CD14-positive monocyte (primary cell): ENCODE results near the gene AP1AR. TPM values are rescaled to one million over a fixed set of nuclear protein-coding genes. Genes with fewer than 3 reads are reported as not detected.

Source experiments
- DNase-seq, 3 donors: peaks; one replicate each; pipeline ENCODE4 v3.0.0-alpha.2; 2011 to 2022
- H2AFZ ChIP-seq: 2 replicates; pipeline ENCODE4 v1.6.0; 2012; ENCODE audit warnings: mild to moderate bottlenecking, low read depth, low read length, inconsistent platforms; ENCODE audit not compliant: insufficient read depth, poor library complexity, severe bottlenecking
- H3K27ac ChIP-seq, 2 donors: 1 replicate in 1 of 2; 2 replicates in 1 of 2; pipeline ENCODE4 v1.5.1; 2012 to 2013; ENCODE audit warnings: low read length in 2 of 2, control low read depth in 1 of 2, inconsistent platforms in 1 of 2, low read depth in 1 of 2, mild to moderate bottlenecking in 1 of 2
- H3K27me3 ChIP-seq, 2 donors: one replicate each; pipeline versions ENCODE4 v1.6.0 to v1.6.1; 2011 to 2013; ENCODE audit warnings: low read length in 2 of 2; ENCODE audit not compliant: control insufficient read depth in 2 of 2, insufficient read depth in 2 of 2
- H3K36me3 ChIP-seq, 2 donors: replicated peaks in 1 of 2; 1 replicate in 1 of 2; 2 replicates in 1 of 2; pipeline versions ENCODE4 v1.5.1 to v1.6.1; 2012 to 2013; ENCODE audit warnings: low read length in 2 of 2, control low read depth in 1 of 2, inconsistent platforms in 1 of 2, mild to moderate bottlenecking in 1 of 2; ENCODE audit not compliant: insufficient read depth in 2 of 2, control insufficient read depth in 1 of 2
- H3K4me1 ChIP-seq, 2 donors: 1 replicate in 1 of 2; 2 replicates in 1 of 2; pipeline versions ENCODE4 v1.5.1 to v1.6.1; 2012 to 2013; ENCODE audit warnings: low read length in 2 of 2, control low read depth in 1 of 2, inconsistent platforms in 1 of 2, mild to moderate bottlenecking in 1 of 2, moderate library complexity in 1 of 2; ENCODE audit not compliant: insufficient read depth in 2 of 2, control insufficient read depth in 1 of 2
- H3K4me2 ChIP-seq: replicated peaks from 2 replicates; pipeline ENCODE3; 2012; ENCODE audit warnings: low read length, moderate library complexity, mild to moderate bottlenecking; ENCODE audit not compliant: poor library complexity, severe bottlenecking; ENCODE audit errors: extremely low read depth
- H3K4me3 ChIP-seq, 3 experiments: fragments of 200-600 bp in 1 of 3; sonication (generic) in 1 of 3; replicated peaks in 1 of 3; 1 replicate in 2 of 3; 2 replicates in 1 of 3; pipeline ENCODE4 v1.5.1; 2011 to 2013; ENCODE audit warnings: low read length in 3 of 3, mild to moderate bottlenecking in 3 of 3, control low read depth in 2 of 3, low read depth in 2 of 3, inconsistent platforms in 1 of 3, moderate library complexity in 1 of 3
- H3K79me2 ChIP-seq: 2 replicates; pipeline ENCODE4 v1.6.0; 2012; ENCODE audit warnings: mild to moderate bottlenecking, control low read depth, inconsistent platforms, low read length, moderate library complexity; ENCODE audit not compliant: insufficient read depth
- H3K9ac ChIP-seq: 2 replicates; pipeline ENCODE4 v1.6.0; 2017; ENCODE audit warnings: low read length, mild to moderate bottlenecking; ENCODE audit not compliant: insufficient read depth, poor library complexity, severe bottlenecking
- H3K9me3 ChIP-seq, 2 donors: replicated peaks in 1 of 2; 1 replicate in 1 of 2; 2 replicates in 1 of 2; pipeline versions ENCODE4 v1.5.1 to v1.6.1; 2012 to 2013; ENCODE audit warnings: low read length in 2 of 2, control low read depth in 1 of 2; ENCODE audit not compliant: control insufficient read depth in 1 of 2, insufficient read depth in 1 of 2
- H4K20me1 ChIP-seq: 2 replicates; pipeline ENCODE4 v1.6.0; 2012; ENCODE audit warnings: mild to moderate bottlenecking, low read length, control low read depth, moderate library complexity; ENCODE audit not compliant: insufficient read depth
- H3K27ac Mint-ChIP-seq, 7 donors: one replicate each; pipeline ENCODE4 v1.8.0; 2020; ENCODE audit warnings: mild to moderate bottlenecking in 7 of 7, mixed read lengths in 7 of 7, moderate library complexity in 6 of 7, inconsistent platforms in 2 of 7
- H3K27me3 Mint-ChIP-seq, 3 donors: one replicate each; pipeline ENCODE4 v1.8.0; 2021 to 2022; ENCODE audit warnings: low read depth in 3 of 3, mild to moderate bottlenecking in 3 of 3, mixed read lengths in 3 of 3, moderate library complexity in 3 of 3, inconsistent platforms in 1 of 3
- H3K36me3 Mint-ChIP-seq, 2 donors: one replicate each; pipeline ENCODE4 v1.8.0; 2020; ENCODE audit warnings: mixed read lengths in 2 of 2, inconsistent platforms in 1 of 2, mild to moderate bottlenecking in 1 of 2
- H3K4me1 Mint-ChIP-seq: one replicate; pipeline ENCODE4 v1.8.0; 2020; ENCODE audit warnings: mild to moderate bottlenecking, mixed read lengths
- H3K4me3 Mint-ChIP-seq, 2 donors: one replicate each; pipeline ENCODE4 v1.8.0; 2020; ENCODE audit warnings: mild to moderate bottlenecking in 2 of 2, mixed read lengths in 2 of 2, moderate library complexity in 1 of 2
- H3K9me3 Mint-ChIP-seq, 7 donors: one replicate each; pipeline ENCODE4 v1.8.0; 2020 to 2022; ENCODE audit warnings: mixed read lengths in 7 of 7, mild to moderate bottlenecking in 6 of 7, moderate library complexity in 6 of 7, inconsistent platforms in 2 of 7
- CTCF ChIP-seq: fragments of 200-600 bp; IDR thresholded peaks from one replicate; pipeline ENCODE4 v1.8.0; 2022; ENCODE audit warnings: antibody characterized with exemption, mild to moderate bottlenecking
- WGBS: methylation state at CpG from one replicate; pipeline ENCODE4 v1.1.5; 2013; ENCODE audit warnings: missing lambda C conversion rate; ENCODE audit not compliant: insufficient coverage; 5-methylcytosine and 5-hydroxymethylcytosine counted together
- intact Hi-C, 2 donors: fragments of 100-400 bp; cut with micrococcal nuclease; formaldehyde crosslinking; loops; one replicate each; pipeline versions ENCODE4 v1.15.0 to v1.15.1; 2023
- polyA plus RNA-seq, 3 donors: library from polyadenylated mRNA; depleted of rRNA in 1 of 3; unstranded in 2 of 3; stranded (reverse) in 1 of 3; fragments of 300-500 nt in 2 of 3; fragments of >200 nt in 1 of 3; fragmentation: Illumina TruSeq in 2 of 3; gene quantifications; 1 replicate in 2 of 3; 2 replicates in 1 of 3; pipeline ENCODE4 v1.2.3, GENCODE V29; 2012 to 2021

Gene AP1AR
- polyA plus RNA-seq, 3 donors = 6.1 to 15.8 (median 14.6) TPM

- H3K27ac Mint-ChIP-seq = no peak overlapping the region
- TF ChIP-seq CTCF = no peak
- no CpG with 5 or more reads among the region's 2 CpGs for WGBS
Observed at GRCh38 chr4:112189754-112190153, 41.8 kb upstream of the AP1AR start.

DNA sequence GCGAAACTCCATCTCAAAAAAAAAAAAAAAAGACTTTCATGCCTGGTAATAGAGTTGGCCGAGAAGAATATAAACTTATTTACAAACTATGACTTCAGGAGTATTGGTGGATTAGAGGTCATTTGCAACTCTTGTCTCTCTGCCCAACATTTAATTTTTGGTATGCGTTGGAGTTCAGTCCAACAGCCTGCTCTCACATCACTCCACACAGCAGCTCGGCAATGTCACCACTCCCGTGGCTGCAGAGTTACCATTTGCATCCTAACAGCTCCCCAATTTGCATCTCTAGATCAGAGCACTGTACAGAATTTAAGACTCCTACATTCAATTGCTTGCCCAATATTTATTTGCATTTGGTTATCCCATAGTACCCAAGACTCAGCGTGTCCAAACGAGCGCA lies 40.9 kb upstream of the AP1AR start:
- no peak overlapping the region for H3K27ac Mint-ChIP-seq
- no peaks in the 10 kb centered on the region for H3K36me3 ChIP-seq
- no peak overlapping the region for H2AFZ ChIP-seq
- no peaks in the 10 kb centered on the region for H4K20me1 ChIP-seq
- DNase-seq = no peak
- no peak overlapping the region for H3K4me3 Mint-ChIP-seq
- H3K27ac ChIP-seq = no peak overlapping the region
- peaks cover 11% of the 10 kb centered on the region in 2 donors for H3K4me1 ChIP-seq
- 96% methylated on average over 6 of the region's 8 CpGs for WGBS
- no peak overlapping the region for H3K4me2 ChIP-seq
- intact Hi-C loops = no loop called here
- H3K9me3 Mint-ChIP-seq = no peaks in the 10 kb centered on the region
- H3K27me3 Mint-ChIP-seq = no peaks in the 10 kb centered on the region
- peaks cover 16% of the 10 kb centered on the region for H3K4me1 Mint-ChIP-seq
- no peaks in the 10 kb centered on the region for H3K9me3 ChIP-seq
- peaks cover 12 to 14% of the 10 kb centered on the region in 2 donors for H3K36me3 Mint-ChIP-seq
- no peak for TF ChIP-seq CTCF
- no peak overlapping the region for H3K9ac ChIP-seq
- no peaks in the 10 kb centered on the region for H3K27me3 ChIP-seq
- H3K79me2 ChIP-seq = no peaks in the 10 kb centered on the region
- no peak overlapping the region for H3K4me3 ChIP-seq

More at GRCh38 chr4:112189754-112190153, 41.8 kb upstream of the AP1AR start:
- DNase-seq = no peak
- Histone ChIP-seq H3K4me1 (peaks cover 16 to 17% of the 10 kb centered on the region in 2 donors), H2AFZ (no peak overlapping the region), H3K36me3 (no peaks in the 10 kb centered on the region), H3K9ac (no peak overlapping the region), H3K9me3 (no peaks in the 10 kb centered on the region), H3K4me3 (no peak overlapping the region), H3K27ac (no peak overlapping the region), H3K4me2 (no peak overlapping the region), H3K27me3 (no peaks in the 10 kb centered on the region), H4K20me1 (no peaks in the 10 kb centered on the region), H3K79me2 (no peaks in the 10 kb centered on the region)
- H3K27me3 Mint-ChIP-seq = no peaks in the 10 kb centered on the region
- intact Hi-C loops = no loop called here
- H3K4me1 Mint-ChIP-seq = peaks cover 21% of the 10 kb centered on the region
- no peaks in the 10 kb centered on the region for H3K9me3 Mint-ChIP-seq
- H3K4me3 Mint-ChIP-seq = no peak overlapping the region
- peaks cover 12 to 13% of the 10 kb centered on the region in 2 donors for H3K36me3 Mint-ChIP-seq
